GM12873 (cell line): ENCODE data around the gene SATB1.

Experiments
- TF ChIP-seq, protein P1 (sequence below): IDR thresholded peaks from 2 replicates; pipeline ENCODE4 v1.5.1; 2012; ENCODE audit warnings: low read depth, mild to moderate bottlenecking, moderate library complexity, low read length, control low read depth; ENCODE audit not compliant: insufficient read depth; ENCODE audit errors: missing control alignments

Gene SATB1

DNA sequence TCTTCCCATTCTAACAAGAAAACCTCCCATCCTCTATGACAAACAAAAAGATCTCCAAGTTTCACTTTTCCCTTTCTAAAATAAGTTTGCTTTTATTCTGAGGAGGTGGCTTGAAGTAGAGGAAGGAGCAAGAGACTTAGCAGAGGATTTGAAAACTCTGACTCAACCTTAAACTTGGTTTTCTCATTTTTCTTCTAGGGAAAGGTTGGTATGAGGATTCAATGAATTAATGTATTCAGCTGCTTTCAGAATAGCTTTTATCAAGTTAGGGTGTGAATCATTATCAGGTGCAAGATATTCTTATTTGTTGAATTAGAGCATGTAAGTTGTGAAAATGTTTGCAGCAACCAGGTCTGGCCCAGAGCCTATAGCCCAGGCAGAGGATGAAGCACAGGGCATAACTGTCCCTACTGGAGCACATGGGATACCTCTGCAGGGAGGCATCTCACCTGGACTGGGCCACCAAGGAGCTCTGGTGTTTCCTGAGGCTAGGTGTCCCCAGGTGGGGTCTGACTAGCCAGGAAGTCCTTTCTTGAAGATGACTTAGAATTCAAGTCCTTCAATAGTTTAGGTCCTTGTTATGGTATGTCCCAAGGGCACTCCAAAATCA is 42.3 kb downstream of the SATB1 start:
- TF ChIP-seq, protein P1, sequence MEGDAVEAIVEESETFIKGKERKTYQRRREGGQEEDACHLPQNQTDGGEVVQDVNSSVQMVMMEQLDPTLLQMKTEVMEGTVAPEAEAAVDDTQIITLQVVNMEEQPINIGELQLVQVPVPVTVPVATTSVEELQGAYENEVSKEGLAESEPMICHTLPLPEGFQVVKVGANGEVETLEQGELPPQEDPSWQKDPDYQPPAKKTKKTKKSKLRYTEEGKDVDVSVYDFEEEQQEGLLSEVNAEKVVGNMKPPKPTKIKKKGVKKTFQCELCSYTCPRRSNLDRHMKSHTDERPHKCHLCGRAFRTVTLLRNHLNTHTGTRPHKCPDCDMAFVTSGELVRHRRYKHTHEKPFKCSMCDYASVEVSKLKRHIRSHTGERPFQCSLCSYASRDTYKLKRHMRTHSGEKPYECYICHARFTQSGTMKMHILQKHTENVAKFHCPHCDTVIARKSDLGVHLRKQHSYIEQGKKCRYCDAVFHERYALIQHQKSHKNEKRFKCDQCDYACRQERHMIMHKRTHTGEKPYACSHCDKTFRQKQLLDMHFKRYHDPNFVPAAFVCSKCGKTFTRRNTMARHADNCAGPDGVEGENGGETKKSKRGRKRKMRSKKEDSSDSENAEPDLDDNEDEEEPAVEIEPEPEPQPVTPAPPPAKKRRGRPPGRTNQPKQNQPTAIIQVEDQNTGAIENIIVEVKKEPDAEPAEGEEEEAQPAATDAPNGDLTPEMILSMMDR = no peak

DNA sequence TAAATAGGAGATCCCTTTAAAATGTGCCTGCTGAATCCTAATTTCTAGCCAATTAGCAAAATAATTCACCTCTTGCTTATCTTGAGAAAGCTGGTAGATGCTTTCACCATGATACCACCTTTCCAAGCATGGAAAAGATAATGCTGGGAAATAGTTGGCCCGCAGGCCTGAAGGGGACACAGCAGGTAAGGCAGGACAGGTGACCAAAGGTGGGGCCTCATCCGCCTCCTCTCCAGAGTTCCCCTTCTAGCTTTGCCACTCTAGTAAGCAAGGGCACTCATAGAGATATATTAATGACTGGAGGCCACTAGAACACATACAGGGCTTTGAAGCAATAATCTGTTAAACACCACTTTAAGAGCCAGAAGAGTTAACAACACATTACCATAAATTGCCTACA is 45.5 kb downstream of the SATB1 start:
- TF ChIP-seq, protein P1 = no peak

DNA sequence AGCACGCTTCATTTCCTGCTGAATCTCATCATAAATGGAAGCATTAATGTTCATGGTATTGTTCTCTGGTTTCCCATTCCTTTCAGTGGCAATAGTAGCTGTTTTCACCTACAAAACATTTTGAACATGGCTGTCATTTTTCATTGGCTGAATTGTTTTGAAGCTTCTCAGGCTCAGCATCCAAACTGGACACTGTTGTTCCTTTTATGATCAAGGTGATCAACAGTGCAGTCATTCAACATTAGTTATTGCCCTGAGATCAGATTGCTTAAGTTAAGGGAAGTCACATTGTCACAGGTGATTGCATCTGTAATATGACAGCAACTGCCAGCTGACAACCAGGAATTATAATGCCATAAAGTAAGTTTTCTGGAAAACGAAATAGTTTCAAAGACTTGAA is 46.9 kb downstream of the SATB1 start:
- TF ChIP-seq, protein P1 = no peak

DNA sequence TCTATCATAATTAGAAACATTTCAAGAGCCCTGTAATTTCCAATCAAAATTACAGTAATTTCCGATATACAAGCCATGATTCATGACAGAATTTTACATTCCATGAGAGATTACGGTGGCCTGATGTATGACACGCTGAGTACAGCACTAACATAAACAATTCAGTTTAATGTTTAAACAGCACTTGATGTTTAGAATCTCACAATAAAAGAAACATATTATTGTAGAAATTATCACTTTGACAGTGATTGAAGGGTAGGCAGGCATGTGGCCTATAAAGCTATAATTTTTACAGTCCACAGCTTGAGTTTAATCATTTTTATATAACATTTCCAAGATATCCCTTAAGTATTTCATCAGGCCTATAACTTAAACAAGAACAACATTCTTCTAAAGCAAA is 48.5 kb downstream of the SATB1 start:
- TF ChIP-seq, protein P1 = no peak

DNA sequence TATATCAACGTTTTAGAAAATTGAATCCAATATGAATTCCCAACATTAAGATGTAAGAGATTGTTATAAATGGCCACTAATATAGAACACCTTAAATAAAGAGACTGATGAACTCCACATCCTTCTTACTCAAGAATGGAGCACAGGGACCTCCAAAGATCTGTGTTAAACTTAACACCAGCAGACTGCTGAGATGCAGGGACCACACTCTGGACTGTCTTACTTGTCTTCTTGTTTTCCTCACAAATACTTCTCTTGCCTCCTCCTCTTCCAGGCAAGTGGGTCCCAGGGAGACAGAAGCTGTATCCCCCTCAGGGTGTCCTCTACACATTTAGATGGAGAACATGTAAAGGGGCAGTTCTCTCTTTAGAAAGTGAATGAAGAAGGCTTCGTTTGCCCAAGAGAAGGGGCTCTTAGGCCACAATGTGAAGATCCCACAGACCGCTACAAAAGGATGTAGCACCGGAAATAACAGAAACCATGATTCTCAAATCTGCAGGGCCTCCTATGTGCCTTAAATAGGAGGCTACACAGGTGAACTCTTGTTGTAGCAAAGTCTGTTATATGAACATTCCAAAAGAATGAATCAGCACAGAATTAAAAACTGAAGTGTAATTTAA is 52.2 kb downstream of the SATB1 start:
- TF ChIP-seq, protein P1 = no peak

DNA sequence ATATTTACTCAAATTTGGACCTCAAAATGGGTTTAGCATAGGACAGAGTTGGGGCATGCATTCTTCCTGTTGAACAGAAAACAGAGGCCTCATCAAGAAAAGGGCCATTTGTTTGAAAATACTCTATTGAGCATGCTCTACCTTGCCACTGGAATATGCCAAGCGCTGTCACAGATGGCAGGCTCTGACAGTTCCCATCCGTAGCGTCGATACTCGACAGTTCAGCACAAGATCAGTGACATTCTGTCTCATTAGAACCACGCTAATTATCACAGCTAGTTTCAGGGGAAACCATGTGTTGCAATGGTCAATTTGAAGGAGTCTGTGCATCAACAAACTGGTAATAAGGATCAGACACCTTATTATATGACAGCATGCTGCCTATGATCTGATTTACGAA is 54.5 kb downstream of the SATB1 start:
- TF ChIP-seq, protein P1 = no peak

DNA sequence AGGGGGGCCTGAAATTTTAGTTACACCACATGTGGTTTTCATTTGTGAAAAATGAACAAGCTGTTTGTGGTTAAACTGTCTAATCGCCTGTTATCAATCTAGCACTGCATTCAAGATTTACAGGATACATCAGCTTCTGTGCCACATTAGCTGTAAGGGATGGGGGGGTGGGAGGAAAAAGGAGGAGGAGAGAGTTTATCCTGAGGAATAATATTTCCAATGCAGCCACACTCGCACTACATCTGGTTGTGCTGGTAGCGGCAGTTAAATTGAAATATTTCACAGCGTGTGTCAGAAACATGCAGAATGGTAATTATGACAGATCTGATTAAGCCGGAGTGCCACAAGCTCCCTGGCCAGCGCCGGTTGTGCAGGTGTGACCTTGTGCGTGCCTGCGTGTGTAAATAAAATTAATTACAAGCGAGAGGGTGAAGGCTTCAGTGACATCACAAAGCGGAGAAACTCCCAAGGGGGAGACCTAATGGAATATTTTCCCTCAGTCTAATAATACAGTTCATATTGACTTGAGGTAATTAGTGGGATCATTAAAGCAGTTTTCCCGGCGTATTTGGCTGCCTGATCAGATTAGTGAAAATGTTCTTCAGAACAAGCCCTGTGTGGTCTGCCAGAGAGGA is 55.5 kb downstream of the SATB1 start:
- TF ChIP-seq, protein P1 = no peak
